ENCODE measurements around the gene IFT122. TPM values are rescaled to one million over a fixed set of nuclear protein-coding genes. Genes with fewer than 3 reads are reported as not detected.

IFT122 gene
- total RNA-seq, 2 experiments from 2014 or later = 27.8 to 32.4 TPM

DNA sequence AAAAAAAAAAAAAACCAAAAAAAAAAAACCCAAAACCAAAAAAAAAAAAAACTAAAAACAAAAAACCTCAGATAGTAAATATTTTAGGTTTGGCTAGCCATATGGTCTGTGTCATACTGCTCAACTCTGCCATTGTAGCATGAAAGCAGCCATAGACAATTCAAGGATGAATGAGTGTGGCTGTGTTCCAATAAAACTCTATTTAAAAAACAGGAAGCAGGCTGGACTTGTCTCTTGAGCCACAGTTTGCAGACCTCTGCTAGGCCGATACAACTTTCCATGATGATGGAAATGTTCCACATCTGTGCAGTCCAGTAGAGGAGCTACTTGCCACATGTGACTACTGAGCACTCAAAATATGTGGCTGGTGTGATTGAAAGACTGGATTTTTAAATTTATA is 22.7 kb upstream of the IFT122 start:
- Mint-ChIP-seq H3K27me3 (ENCODE audit: low read depth) (no peaks in the 10 kb centered on the region), H3K27ac (no peak overlapping the region), H3K4me1 (ENCODE audit: low read depth) (no peaks in the 10 kb centered on the region), H3K36me3 (ENCODE audit: low read depth) (no peaks in the 10 kb centered on the region), H3K4me3 (no peak overlapping the region), H3K9me3 (no peaks in the 10 kb centered on the region)
- CTCF ChIA-PET = no interaction called here
- DNase-seq = no peak
- intact Hi-C loops (cut with micrococcal nuclease) = no loop called here

DNA sequence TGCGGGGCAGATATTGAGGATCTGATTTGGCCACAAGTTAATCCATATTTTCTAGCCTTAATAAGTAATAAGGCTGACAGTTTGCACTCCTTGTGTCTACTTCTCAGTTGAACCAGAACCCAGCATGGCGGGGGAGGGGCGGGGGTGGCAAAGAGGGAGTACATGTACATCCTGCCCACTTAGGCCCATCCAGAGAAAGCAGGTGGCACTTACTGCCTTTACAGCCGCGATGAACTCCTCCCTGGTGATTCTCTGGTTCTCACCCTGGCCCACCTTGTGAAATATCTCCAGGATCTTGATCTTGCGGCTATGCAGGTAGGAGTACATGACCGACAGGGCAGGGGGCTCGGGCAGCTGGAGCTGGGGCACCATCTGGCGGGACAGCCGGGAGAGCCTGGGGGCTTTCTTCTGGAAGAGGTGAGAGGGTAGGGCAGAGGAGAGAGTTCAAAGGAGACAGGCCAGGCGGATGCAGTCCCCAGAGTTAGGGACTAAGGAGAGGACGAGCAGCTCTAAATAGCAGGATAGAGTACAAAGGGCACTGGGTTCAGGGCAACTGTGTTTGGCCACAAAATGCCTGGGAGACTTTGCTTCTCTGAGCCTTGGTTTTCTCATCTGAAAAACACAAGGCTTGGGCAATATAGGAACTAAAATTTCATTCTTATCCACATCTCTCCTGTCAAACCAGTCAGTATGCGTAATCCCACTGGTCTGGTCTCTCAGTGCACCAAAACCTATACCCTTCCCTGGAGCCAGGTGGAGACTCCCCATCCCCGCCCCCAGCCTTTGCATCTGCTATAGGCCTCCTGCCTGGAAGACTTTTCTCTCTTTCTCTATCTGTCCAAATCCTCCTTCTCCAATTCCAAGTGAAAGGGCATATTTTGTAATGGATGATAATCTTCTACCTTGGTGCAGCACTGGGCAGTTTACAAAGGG is 21.7 kb upstream of the IFT122 start:
- no peak for DNase-seq
- CTCF ChIA-PET = no interaction called here
- no peak overlapping the region for H3K4me3 Mint-ChIP-seq
- H3K36me3 Mint-ChIP-seq (ENCODE audit: low read depth) = no peaks in the 10 kb centered on the region
- H3K27me3 Mint-ChIP-seq (ENCODE audit: low read depth) = no peaks in the 10 kb centered on the region
- no peaks in the 10 kb centered on the region for H3K4me1 Mint-ChIP-seq (ENCODE audit: low read depth)
- no peaks in the 10 kb centered on the region for H3K9me3 Mint-ChIP-seq
- no peak overlapping the region for H3K27ac Mint-ChIP-seq
- intact Hi-C loops (cut with micrococcal nuclease) = no loop called here

DNA sequence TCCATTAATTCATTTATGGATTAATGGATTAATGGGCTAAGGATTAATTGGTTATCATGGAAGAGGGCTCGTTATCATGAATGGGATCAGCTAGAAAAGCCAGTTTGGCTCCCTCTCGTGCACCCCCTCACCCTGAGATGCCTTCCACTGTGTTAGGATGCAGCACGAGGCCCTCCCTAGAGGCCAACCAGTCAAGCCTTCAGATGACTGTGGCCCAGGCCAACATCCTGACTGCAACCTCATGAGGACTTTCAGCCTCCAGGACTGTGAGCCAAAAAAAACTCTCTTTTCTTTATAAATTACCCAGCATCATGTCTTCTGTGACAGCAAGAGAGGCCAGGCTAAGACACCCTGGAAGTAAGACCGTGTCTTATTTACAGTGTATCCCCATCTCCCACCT is 20.5 kb upstream of the IFT122 start:
- intact Hi-C loops (cut with micrococcal nuclease) = no loop called here

DNA sequence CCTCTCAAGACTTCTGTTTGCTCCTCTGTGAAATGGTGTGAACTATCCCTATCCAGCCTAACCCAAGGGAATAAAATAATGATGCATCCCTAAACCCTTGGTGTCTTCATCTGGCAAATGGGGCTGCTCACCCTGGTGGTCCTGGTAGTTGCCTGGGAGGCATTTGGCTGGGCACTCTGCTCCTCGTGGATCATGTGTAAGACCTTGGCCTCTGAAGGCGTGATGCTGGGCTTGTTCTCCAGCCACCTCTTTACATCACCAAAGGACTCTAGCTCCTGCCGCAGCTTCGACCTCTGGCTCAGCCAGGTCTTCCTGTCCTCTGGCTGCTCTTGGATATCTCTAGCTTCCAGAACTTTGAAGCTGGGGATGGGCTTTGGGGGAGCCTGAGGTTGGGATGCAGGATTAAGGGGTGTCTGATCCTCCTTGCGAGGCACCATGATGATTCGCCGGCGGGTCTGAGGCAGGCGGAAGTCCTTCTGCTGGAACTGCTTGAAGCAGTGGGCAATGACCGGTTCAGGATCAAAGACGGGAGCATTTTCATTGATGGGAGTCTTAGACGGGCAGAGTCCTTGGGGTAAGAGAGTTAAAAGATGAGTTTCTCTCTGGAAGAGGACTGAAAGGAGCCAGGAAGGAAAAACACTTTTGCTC is 18.7 kb upstream of the IFT122 start:
- no peaks in the 10 kb centered on the region for H3K27me3 Mint-ChIP-seq (ENCODE audit: low read depth)
- CTCF ChIA-PET = no interaction called here
- H3K9me3 Mint-ChIP-seq = no peaks in the 10 kb centered on the region
- peaks cover 20% of the 10 kb centered on the region for H3K4me1 Mint-ChIP-seq (ENCODE audit: low read depth)
- intact Hi-C loops (cut with micrococcal nuclease) = loop anchor here (10.0 kb wide), 1 partner anchor 307 kb away; no protein-coding TSS in a partner anchor
- no peak for DNase-seq
- H3K27ac Mint-ChIP-seq = no peak overlapping the region
- no peaks in the 10 kb centered on the region for H3K36me3 Mint-ChIP-seq (ENCODE audit: low read depth)
- H3K4me3 Mint-ChIP-seq = no peak overlapping the region

More for the DNA sequence above, 20.5 kb upstream of the IFT122 start:
- no peak for DNase-seq
- H3K4me1 Mint-ChIP-seq (ENCODE audit: low read depth) = peaks cover 9% of the 10 kb centered on the region
- H3K36me3 Mint-ChIP-seq (ENCODE audit: low read depth) = no peaks in the 10 kb centered on the region
- H3K27ac Mint-ChIP-seq = no peak overlapping the region
- H3K27me3 Mint-ChIP-seq (ENCODE audit: low read depth) = no peaks in the 10 kb centered on the region
- CTCF ChIA-PET = no interaction called here
- H3K4me3 Mint-ChIP-seq = no peak overlapping the region
- no peaks in the 10 kb centered on the region for H3K9me3 Mint-ChIP-seq

DNA sequence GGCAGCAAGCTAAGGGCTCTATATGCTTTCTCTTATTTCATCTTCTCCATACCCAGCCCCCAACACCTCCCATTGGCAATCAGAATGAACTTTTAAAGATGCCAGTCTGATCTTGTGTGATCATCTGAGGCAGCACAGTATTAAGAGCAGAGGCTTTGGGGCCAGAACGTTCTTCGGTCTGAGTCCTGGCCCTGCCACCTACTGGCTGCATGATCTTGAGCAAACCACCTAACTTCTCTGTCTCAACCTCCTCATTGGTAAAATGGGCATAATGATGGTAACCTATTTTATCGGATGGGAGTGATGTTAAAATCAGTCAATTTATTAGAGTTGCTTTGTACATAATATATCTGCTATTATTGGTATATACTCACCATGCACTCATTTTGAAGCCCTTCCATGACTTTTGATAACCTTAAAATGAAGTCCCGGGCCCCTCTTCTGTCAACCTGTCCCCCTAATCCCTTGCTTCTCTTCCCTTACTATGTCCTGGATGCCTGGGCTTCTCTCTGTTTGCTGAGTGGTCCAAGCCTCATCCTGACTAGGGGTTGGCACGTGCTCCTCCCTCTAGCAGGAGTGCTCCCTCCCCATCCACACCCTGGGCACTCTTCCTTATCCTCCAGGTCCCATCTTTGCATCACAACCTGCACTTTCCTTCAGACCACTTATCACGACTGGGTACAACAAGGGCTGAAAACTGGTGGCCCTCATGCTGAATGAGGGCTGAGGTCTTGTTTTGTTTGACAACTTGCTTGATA is 17.9 kb upstream of the IFT122 start:
- CTCF ChIA-PET = interaction anchor here (0.6 kb wide), 2 partner anchors 8 to 69 kb away, joined by 3 read pairs; no protein-coding TSS in a partner anchor
- intact Hi-C loops (cut with micrococcal nuclease) = loop anchor here (10.0 kb wide), 1 partner anchor 307 kb away; no protein-coding TSS in a partner anchor
- no peak overlapping the region for H3K4me3 Mint-ChIP-seq
- peaks cover 20% of the 10 kb centered on the region for H3K4me1 Mint-ChIP-seq (ENCODE audit: low read depth)
- H3K9me3 Mint-ChIP-seq = no peaks in the 10 kb centered on the region
- H3K27me3 Mint-ChIP-seq (ENCODE audit: low read depth) = no peaks in the 10 kb centered on the region
- H3K36me3 Mint-ChIP-seq (ENCODE audit: low read depth) = no peaks in the 10 kb centered on the region
- DNase-seq = no peak
- H3K27ac Mint-ChIP-seq = no peak overlapping the region

DNA sequence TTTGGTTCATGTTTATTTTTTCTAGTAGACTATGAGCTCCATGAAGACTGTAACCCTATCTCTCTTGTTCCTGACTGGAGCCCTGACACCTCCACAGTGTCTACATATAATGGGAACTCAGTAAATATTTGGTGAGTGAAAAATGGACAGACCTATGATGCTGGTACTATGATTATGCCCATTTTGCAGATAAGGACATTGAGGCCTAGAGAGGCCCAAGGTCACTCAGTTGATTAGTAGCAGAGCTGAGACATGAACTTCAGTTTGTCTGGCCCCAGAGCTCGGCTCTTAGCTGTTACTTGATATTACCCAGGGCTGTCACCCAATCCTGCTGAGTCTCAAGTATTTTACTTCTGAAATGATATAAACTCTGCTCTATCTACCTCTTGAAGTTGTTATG is 17.1 kb upstream of the IFT122 start:
- H3K27me3 Mint-ChIP-seq (ENCODE audit: low read depth) = no peaks in the 10 kb centered on the region
- H3K9me3 Mint-ChIP-seq = no peaks in the 10 kb centered on the region
- no peak for DNase-seq
- H3K36me3 Mint-ChIP-seq (ENCODE audit: low read depth) = no peaks in the 10 kb centered on the region
- intact Hi-C loops (cut with micrococcal nuclease) = loop anchor here (10.0 kb wide), 1 partner anchor 308 kb away; no protein-coding TSS in a partner anchor
- H3K4me3 Mint-ChIP-seq = no peak overlapping the region
- no peak overlapping the region for H3K27ac Mint-ChIP-seq
- H3K4me1 Mint-ChIP-seq (ENCODE audit: low read depth) = peaks cover 24% of the 10 kb centered on the region
- CTCF ChIA-PET = interaction anchor here (0.6 kb wide), 3 partner anchors 8 to 121 kb away, joined by 3 read pairs; no protein-coding TSS in a partner anchor

DNA sequence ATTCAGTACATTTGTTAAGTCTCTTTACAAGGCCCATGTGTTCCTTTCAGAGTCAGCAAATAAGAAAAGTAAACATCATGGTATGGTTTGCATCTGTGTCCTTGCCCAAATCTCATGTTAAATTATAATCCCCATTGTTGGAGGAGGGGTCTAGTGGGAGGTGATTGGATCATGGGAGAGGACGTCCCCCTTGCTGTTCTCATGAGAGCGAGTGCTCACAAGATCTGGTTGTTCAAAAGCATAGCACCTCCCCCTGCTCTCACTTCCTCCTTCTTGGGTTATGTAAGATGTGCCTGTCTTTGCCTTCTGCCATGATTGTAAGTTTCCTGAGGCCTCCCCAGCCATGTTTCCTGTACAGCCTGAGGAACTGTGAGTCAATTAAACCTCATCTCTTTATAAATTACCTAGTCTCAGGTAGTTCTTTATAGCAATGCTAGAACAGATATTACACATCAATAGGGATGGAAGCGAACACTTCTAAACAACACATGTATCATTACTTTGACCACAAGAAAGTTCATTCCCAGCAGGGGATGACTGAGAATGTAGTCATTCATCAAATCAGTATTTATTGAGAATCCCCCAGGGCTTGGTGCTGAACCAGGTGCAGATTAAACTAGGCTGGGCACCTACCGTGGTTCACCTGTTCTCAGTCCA is 15.7 kb upstream of the IFT122 start:
- Mint-ChIP-seq H3K4me1 (ENCODE audit: low read depth) (peaks cover 38% of the 10 kb centered on the region), H3K27ac (peak overlapping the region; percentile 85), H3K4me3 (no peak overlapping the region), H3K27me3 (ENCODE audit: low read depth) (no peaks in the 10 kb centered on the region), H3K9me3 (no peaks in the 10 kb centered on the region), H3K36me3 (ENCODE audit: low read depth) (peaks cover 4% of the 10 kb centered on the region)
- DNase-seq = peak; percentile 67
- intact Hi-C loops (cut with micrococcal nuclease) = loop anchor here (1.0 to 10.0 kb wide), 3 partner anchors 16 to 310 kb away; partner anchors contain the start of gene IFT122
- CTCF ChIA-PET = no interaction called here

DNA sequence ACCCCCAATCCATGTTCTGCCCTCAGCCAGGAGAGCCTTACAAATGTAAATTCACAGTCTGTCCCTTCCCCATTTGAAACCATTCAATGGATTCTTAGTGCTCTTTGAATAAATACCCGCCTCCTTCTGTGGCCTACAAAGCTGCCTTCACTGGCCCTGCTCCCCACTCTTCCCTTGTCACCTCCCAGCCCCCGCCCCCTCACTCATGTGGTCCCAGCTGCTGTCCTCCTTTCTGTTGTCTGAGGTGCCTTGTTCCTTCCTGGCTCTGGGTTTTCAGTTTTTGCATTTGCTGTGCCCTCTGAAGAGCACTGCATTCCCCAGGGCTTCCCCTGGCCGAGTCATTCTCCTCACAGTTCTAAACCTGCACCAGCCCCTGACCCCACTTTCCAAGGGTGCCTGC is 14.8 kb upstream of the IFT122 start:
- no peaks in the 10 kb centered on the region for H3K27me3 Mint-ChIP-seq (ENCODE audit: low read depth)
- H3K27ac Mint-ChIP-seq = peak overlapping the region; percentile 2
- H3K9me3 Mint-ChIP-seq = no peaks in the 10 kb centered on the region

DNA sequence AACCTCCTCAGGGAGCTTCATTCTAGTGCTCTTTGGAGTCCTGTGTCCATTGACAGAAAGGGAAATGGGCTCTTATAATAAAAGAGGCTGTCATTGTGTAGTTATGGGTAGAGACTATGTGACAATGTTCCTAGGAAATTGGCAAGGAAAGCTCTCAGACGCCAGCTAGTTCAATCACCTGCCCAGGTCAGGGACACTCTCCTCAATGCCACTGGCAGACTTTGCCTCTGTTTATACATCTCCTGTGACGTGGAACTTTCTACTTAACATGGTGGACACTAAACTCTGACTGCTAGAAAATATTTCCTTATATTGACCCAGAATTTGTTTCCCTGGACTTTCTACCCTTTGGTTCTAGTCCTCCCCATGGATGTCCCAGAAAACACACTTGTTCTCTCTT is 14.4 kb upstream of the IFT122 start:
- DNase-seq = no peak
- H3K4me3 Mint-ChIP-seq = no peak overlapping the region
- peaks cover 44% of the 10 kb centered on the region for H3K4me1 Mint-ChIP-seq (ENCODE audit: low read depth)
- H3K9me3 Mint-ChIP-seq = no peaks in the 10 kb centered on the region
- CTCF ChIA-PET = no interaction called here
- peaks cover 6% of the 10 kb centered on the region for H3K36me3 Mint-ChIP-seq (ENCODE audit: low read depth)
- H3K27me3 Mint-ChIP-seq (ENCODE audit: low read depth) = no peaks in the 10 kb centered on the region
- peak overlapping the region; percentile 2 for H3K27ac Mint-ChIP-seq
- intact Hi-C loops (cut with micrococcal nuclease) = loop anchor here (10.0 kb wide), 1 partner anchor 311 kb away; no protein-coding TSS in a partner anchor

More for the DNA sequence above, 14.8 kb upstream of the IFT122 start:
- CTCF ChIA-PET = no interaction called here
- H3K4me3 Mint-ChIP-seq = no peak overlapping the region
- peaks cover 4% of the 10 kb centered on the region for H3K36me3 Mint-ChIP-seq (ENCODE audit: low read depth)
- peaks cover 44% of the 10 kb centered on the region for H3K4me1 Mint-ChIP-seq (ENCODE audit: low read depth)
- intact Hi-C loops (cut with micrococcal nuclease) = loop anchor here (10.0 kb wide), 1 partner anchor 310 kb away; no protein-coding TSS in a partner anchor
- peak; percentile 46 for DNase-seq

DNA sequence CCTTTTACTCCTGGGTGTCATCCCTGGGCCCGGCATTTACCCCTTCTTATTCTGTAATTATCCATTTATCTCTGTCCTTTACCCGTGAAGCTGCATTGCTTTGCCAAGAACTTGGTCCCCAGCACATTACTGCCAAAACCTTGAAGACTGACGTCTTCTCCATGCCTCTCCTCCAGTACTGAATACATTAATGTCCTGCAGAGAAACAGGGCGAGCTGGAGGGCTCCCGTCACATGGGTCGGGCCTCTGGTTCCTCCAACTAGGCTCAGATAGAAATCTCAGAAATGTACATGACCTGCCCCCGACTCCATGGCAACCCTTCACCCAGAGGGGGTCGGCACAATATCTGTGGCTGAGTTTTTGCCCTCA is 12.0 kb upstream of the IFT122 start:
- peak overlapping the region; percentile 65 for H3K4me3 Mint-ChIP-seq
- H3K27ac Mint-ChIP-seq = no peak overlapping the region
- no peak for DNase-seq
- H3K27me3 Mint-ChIP-seq (ENCODE audit: low read depth) = no peaks in the 10 kb centered on the region
- no peaks in the 10 kb centered on the region for H3K9me3 Mint-ChIP-seq
- intact Hi-C loops (cut with micrococcal nuclease) = loop anchor here (1.0 to 10.0 kb wide), 3 partner anchors 12 to 313 kb away; partner anchors contain the start of gene IFT122
- peaks cover 19% of the 10 kb centered on the region for H3K36me3 Mint-ChIP-seq (ENCODE audit: low read depth)
- CTCF ChIA-PET = interaction anchor here (1.2 to 2.2 kb wide), 2 partner anchors 28 to 44 kb away, joined by 3 to 7 read pairs; no protein-coding TSS in a partner anchor
- peaks cover 44% of the 10 kb centered on the region for H3K4me1 Mint-ChIP-seq (ENCODE audit: low read depth)

DNA sequence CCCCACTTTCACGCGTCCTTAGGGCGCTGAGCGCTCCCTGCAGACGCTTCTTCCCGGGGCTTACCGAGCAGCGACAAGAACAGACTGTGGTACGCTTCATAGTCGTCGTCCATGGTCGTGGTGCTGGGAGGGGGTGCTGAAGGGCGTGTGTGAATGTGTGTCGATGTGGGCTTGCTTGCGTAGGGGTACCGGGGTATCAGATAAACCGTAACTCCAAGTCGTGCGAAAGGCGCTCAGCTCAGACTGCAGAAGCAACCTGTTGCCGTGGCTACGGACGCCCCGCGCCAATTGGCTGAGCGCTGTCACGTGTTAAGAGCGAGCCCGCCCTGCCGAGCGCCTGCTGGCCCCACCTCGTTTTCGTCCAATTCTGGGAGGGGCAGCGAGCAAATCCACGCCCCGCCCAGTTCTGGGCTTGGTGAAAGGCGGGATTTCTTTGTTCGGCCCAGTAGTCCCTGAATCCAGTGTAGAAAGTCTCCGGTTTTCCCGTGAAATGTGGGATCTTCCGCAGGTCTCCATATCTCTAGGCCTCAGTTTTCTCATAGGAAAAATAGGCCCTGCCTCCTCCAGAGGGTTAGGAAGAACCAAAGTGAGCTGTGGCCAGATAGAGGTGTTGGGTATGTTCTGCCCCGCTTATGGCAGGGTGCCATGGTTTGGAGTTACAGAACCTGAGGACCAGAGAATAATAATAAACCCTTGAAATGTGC is 11.5 kb upstream of the IFT122 start, which contains the start of gene EFCAB12:
EFCAB12 (minus strand) TSS at position 261 of the 704 bp plus-strand sequence; CDS start at position 113, 148 bp downstream.
- peak within 1 kb of the TSS; percentile 65 for H3K4me3 Mint-ChIP-seq
- CTCF ChIA-PET = interaction anchor here (0.9 to 2.2 kb wide), 3 partner anchors 11 to 45 kb away, joined by 3 to 7 read pairs (median 4); partner anchors contain the start of gene MBD4
- peak; percentile 94 for DNase-seq
- no peaks in the 10 kb centered on the region for H3K9me3 Mint-ChIP-seq
- intact Hi-C loops (cut with micrococcal nuclease) = loop anchor here (1.0 to 10.0 kb wide), 3 partner anchors 12 to 314 kb away; partner anchors contain the start of gene IFT122
- peak within 1 kb of the TSS; percentile 71 for H3K27ac Mint-ChIP-seq
- H3K36me3 Mint-ChIP-seq (ENCODE audit: low read depth) = peaks cover 19% of the 10 kb centered on the region
- peaks cover 45% of the 10 kb centered on the region for H3K4me1 Mint-ChIP-seq (ENCODE audit: low read depth)
- H3K27me3 Mint-ChIP-seq (ENCODE audit: low read depth) = no peaks in the 10 kb centered on the region

Measured in activated naive CD4-positive, alpha-beta T cell treated with anti-CD3 and anti-CD28 coated beads for 36 hours (primary cell).